Activated T-helper 17 cell treated with anti-CD3 and anti-CD28 coated beads, Interleukin-2, amount 50 U/mL, for 72 hours (primary cell): Measurements from ENCODE around the gene OAF. TPM values are rescaled to one million over a fixed set of nuclear protein-coding genes. Genes with fewer than 3 reads are reported as not detected.
A peak's percentile ranks its signal among the peaks of the same experiment; 100 is the strongest.
"Not testable (repeated sequence)": the region's sequence is repeated elsewhere in the genome, so short reads cannot be mapped to it uniquely, and the experiment has no call there.

Experiments used
- ATAC-seq: fragments of 150-1000 bp; cut with Tn5 transposase; replicated peaks from 2 replicates; pipeline ENCODE4 v1.10.0; 2021; ENCODE audit warnings: mild to moderate bottlenecking, moderate library complexity
- H3K27ac Mint-ChIP-seq: one replicate; pipeline ENCODE4 v1.8.0; 2022; ENCODE audit warnings: mixed read lengths
- H3K27me3 Mint-ChIP-seq: one replicate; pipeline ENCODE4 v1.8.0; 2022; ENCODE audit warnings: mixed read lengths
- H3K36me3 Mint-ChIP-seq: one replicate; pipeline ENCODE4 v1.8.0; 2022; ENCODE audit warnings: low read depth, mild to moderate bottlenecking, mixed read lengths
- H3K4me1 Mint-ChIP-seq: one replicate; pipeline ENCODE4 v1.8.0; 2022; ENCODE audit warnings: mixed read lengths
- H3K4me3 Mint-ChIP-seq: one replicate; pipeline ENCODE4 v1.8.0; 2022; ENCODE audit warnings: mild to moderate bottlenecking, mixed read lengths
- H3K9me3 Mint-ChIP-seq: one replicate; pipeline ENCODE4 v1.8.0; 2022; ENCODE audit warnings: mixed read lengths
- total RNA-seq, 2 donors: library from RNA; stranded (reverse); gene quantifications; one replicate each; pipeline ENCODE4 v1.2.3, GENCODE V29; 2022

The OAF gene
- total RNA-seq, 2 donors from 2014 or later, result 0.97 to 1.3 TPM

DNA sequence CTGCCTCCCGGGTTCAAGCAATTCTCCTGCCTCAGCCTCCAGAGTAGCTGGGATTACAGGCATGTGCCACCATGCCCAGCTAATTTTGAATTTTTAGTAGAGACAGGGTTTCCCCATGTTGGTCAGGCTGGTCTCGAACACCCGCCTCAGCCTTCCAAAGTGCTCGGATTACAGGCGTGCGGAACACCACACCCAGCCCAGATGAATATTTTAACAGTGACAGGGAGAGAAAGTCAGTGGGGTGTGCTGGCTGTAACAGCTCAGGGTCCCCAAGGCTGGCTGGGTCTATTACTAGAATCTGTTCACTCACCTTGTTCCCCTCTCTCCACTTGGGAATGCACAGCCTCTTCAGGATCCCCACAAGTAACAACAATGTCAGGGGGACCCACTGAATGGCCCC is 30.8 kb upstream of the OAF start:
- peaks cover 25% of the 10 kb centered on the region for H3K27me3 Mint-ChIP-seq
- H3K36me3 Mint-ChIP-seq, H3K4me1 Mint-ChIP-seq, H3K27ac Mint-ChIP-seq, H3K9me3 Mint-ChIP-seq, ATAC-seq, H3K4me3 Mint-ChIP-seq: not testable (repeated sequence)

- Mint-ChIP-seq H3K27me3 (peaks cover 24% of the 10 kb centered on the region), H3K9me3 (no peaks in the 10 kb centered on the region), H3K27ac (no peak overlapping the region), H3K36me3 (no peaks in the 10 kb centered on the region), H3K4me3 (no peak overlapping the region), H3K4me1 (no peaks in the 10 kb centered on the region)
- ATAC-seq, result no peak
Measured at GRCh38 chr11:120180551-120181232, 30.1 kb upstream of the OAF start.

DNA sequence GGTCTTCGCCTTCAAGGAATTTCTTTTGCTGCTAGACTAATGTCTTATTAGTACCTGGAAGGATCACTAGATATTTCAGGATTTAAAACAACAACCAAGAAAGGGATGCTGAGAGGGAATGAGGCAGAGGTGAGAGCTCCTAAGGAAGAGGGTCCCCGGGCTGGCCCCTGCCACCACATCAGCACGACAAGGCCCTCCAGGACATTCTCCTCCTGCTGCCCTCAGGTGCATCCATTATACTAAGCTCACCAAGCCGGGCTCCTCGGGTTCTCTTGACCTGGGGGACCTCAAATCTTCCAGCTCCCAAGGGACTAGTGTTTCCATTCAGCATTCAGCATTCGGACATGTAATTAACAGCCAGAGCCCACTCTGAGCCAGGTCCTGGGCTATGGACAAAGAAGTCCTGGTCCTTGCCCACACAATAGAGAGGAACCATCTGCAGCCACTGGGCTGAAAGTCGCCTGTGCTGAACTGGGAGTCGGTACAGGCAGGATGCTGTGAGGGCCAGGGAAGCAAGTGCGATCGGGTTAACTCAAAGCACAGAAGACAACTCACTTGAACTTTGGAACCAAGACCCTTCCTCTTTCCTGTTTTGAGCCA is 29.4 kb upstream of the OAF start:
- Mint-ChIP-seq H3K4me3 (no peak overlapping the region), H3K27ac (no peak overlapping the region), H3K4me1 (peaks cover 2% of the 10 kb centered on the region)

DNA sequence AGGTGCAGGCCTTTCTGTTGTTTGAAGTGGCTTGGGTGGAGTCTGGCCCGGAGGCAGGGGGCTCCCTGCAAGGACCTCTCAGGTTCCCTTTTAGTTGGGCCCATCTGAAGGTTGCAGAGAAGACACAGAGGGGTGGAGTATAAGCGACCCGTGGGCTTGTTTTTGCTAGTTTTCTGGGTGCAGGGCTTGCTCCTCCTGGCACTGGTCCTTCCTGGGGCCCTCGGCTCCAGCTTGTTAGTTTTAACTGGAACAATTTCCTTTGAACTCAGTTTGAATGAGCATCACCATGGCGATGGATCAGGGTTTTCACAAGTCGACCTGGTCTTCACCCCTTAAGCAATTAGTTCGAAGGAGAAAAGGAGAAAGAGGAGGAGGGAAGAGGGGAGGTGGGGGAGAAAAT is 28.5 kb upstream of the OAF start:
- H3K9me3 Mint-ChIP-seq, result no peaks in the 10 kb centered on the region
- H3K4me1 Mint-ChIP-seq, result peaks cover 10% of the 10 kb centered on the region

More for the DNA sequence above, 29.4 kb upstream of the OAF start:
- H3K27me3 Mint-ChIP-seq, result peaks cover 27% of the 10 kb centered on the region
- no peaks in the 10 kb centered on the region for H3K36me3 Mint-ChIP-seq
- ATAC-seq, result no peak
- no peaks in the 10 kb centered on the region for H3K9me3 Mint-ChIP-seq

DNA sequence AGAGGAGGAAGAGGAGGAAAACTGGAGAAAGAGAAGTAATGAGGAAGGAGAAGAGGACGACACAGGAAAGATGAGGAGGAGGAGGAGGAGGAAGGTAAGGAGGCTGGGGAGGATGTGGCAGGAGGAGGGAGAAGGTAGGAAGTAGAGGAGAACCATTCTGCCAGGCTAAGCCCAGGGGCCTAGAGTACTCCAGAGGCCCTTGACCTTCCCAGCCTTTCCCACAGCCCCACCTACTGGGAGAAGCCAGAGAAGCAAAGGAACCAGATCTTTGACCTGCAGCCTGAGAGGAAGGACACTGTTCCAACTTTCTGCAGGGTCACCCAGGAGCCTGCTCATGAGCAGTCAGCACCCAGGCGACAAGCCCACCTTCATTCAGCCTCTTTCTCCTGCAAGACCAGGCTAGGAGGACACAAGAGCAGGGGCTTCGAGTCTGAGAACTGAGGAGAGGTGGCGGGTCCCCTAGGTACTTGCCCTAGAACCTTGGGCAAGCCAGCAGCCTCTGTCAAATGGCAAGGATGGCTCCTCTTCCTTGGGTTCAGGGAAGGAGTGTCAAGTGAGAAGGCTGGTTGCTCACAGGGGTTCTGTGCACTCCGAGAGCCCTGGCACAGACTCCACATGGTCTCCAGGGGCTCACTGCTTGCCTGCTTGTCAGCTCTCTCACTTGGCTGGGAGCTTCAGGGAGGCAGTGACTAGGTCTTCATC is 27.9 kb upstream of the OAF start:
- no peaks in the 10 kb centered on the region for H3K36me3 Mint-ChIP-seq
- H3K9me3 Mint-ChIP-seq, result no peaks in the 10 kb centered on the region
- peaks cover 27% of the 10 kb centered on the region for H3K27me3 Mint-ChIP-seq
- no peak for ATAC-seq
- peaks cover 10% of the 10 kb centered on the region for H3K4me1 Mint-ChIP-seq
- H3K27ac Mint-ChIP-seq, result no peak overlapping the region
- H3K4me3 Mint-ChIP-seq, result no peak overlapping the region

More for the DNA sequence above, 28.5 kb upstream of the OAF start:
- Mint-ChIP-seq H3K27ac (no peak overlapping the region), H3K27me3 (peaks cover 27% of the 10 kb centered on the region), H3K4me3 (no peak overlapping the region), H3K36me3 (no peaks in the 10 kb centered on the region)
- ATAC-seq, result no peak

- no peaks in the 10 kb centered on the region for H3K36me3 Mint-ChIP-seq
- H3K27me3 Mint-ChIP-seq, result peaks cover 27% of the 10 kb centered on the region
- peak overlapping the region; percentile 8 for H3K27ac Mint-ChIP-seq
Measured at GRCh38 chr11:120183701-120184141, 27.1 kb upstream of the OAF start.

GRCh38 chr11:120184371-120184945 is 26.4 kb upstream of the OAF start:
- no peak for ATAC-seq
- H3K36me3 Mint-ChIP-seq, result no peaks in the 10 kb centered on the region
- no peak overlapping the region for H3K4me3 Mint-ChIP-seq
- H3K9me3 Mint-ChIP-seq, result no peaks in the 10 kb centered on the region
- peaks cover 10% of the 10 kb centered on the region for H3K4me1 Mint-ChIP-seq
- peaks cover 26% of the 10 kb centered on the region for H3K27me3 Mint-ChIP-seq
- no peak overlapping the region for H3K27ac Mint-ChIP-seq

More at GRCh38 chr11:120183701-120184141, 27.1 kb upstream of the OAF start:
- no peaks in the 10 kb centered on the region for H3K9me3 Mint-ChIP-seq
- ATAC-seq, result no peak
- peaks cover 10% of the 10 kb centered on the region for H3K4me1 Mint-ChIP-seq
- no peak overlapping the region for H3K4me3 Mint-ChIP-seq

GRCh38 chr11:120184946-120185705 is 25.7 kb upstream of the OAF start:
- Mint-ChIP-seq H3K27ac (no peak overlapping the region), H3K4me3 (no peak overlapping the region), H3K36me3 (no peaks in the 10 kb centered on the region), H3K9me3 (no peaks in the 10 kb centered on the region), H3K4me1 (peaks cover 10% of the 10 kb centered on the region), H3K27me3 (peaks cover 23% of the 10 kb centered on the region)
- no peak for ATAC-seq

- no peak for ATAC-seq
- H3K27ac Mint-ChIP-seq, result peak overlapping the region; percentile 78
- H3K9me3 Mint-ChIP-seq, result no peaks in the 10 kb centered on the region
- peaks cover 10% of the 10 kb centered on the region for H3K4me1 Mint-ChIP-seq
- H3K27me3 Mint-ChIP-seq, result peaks cover 23% of the 10 kb centered on the region
- H3K36me3 Mint-ChIP-seq, result no peaks in the 10 kb centered on the region
- H3K4me3 Mint-ChIP-seq, result no peak overlapping the region
Measured at GRCh38 chr11:120185706-120186455, 25.0 kb upstream of the OAF start.

DNA sequence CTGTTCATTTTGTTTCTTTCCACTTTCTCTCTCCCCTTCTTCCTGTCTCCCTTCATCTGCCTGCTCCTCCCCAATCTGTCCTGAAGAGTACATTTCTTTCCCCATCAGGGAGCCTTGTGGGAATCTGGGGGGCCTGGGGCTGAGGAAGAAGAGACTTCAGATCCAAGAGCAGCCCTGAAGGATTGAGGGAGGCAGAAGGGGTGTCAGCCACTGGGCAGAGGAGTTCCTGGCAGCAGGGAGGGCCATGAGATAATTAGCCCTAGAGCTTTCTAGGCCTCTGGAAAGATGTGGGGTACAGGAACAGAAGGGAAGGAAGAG is 24.4 kb upstream of the OAF start:
- peak overlapping the region; percentile 78 for H3K27ac Mint-ChIP-seq
- H3K9me3 Mint-ChIP-seq, result no peaks in the 10 kb centered on the region
- no peaks in the 10 kb centered on the region for H3K36me3 Mint-ChIP-seq
- ATAC-seq, result no peak
- H3K27me3 Mint-ChIP-seq, result peaks cover 24% of the 10 kb centered on the region
- peak overlapping the region; percentile 13 for H3K4me3 Mint-ChIP-seq
- H3K4me1 Mint-ChIP-seq, result peaks cover 10% of the 10 kb centered on the region

- Mint-ChIP-seq H3K27me3 (peaks cover 25% of the 10 kb centered on the region), H3K4me3 (peak overlapping the region; percentile 13), H3K36me3 (no peaks in the 10 kb centered on the region), H3K27ac (peak overlapping the region; percentile 78), H3K4me1 (peaks cover 10% of the 10 kb centered on the region), H3K9me3 (no peaks in the 10 kb centered on the region)
- peak; percentile 91 for ATAC-seq
Measured at GRCh38 chr11:120186774-120187591, 23.8 kb upstream of the OAF start.

DNA sequence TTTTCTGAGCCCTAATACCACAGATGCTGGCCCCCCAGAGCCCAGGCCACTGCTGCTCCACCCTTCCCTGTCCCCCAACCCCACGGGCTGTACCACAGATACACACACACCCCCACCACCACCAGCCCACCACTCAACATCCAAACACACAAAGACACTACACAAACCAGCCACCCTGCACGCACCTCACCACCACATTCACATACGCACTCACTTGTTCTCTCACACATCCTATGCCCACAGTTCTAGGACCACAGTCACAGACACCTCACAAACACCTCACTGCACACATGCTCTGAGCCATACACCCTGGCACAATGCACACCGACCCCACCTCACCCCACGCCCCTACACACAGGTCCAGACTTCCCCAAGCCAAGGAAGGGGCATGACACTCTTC is 22.5 kb upstream of the OAF start:
- no peak for ATAC-seq
- Mint-ChIP-seq H3K4me1 (peaks cover 10% of the 10 kb centered on the region), H3K4me3 (no peak overlapping the region), H3K27me3 (peaks cover 17% of the 10 kb centered on the region), H3K27ac (no peak overlapping the region), H3K36me3 (no peaks in the 10 kb centered on the region), H3K9me3 (no peaks in the 10 kb centered on the region)

- Mint-ChIP-seq H3K27ac (no peak overlapping the region), H3K27me3 (peaks cover 14% of the 10 kb centered on the region), H3K9me3 (no peaks in the 10 kb centered on the region), H3K36me3 (no peaks in the 10 kb centered on the region), H3K4me3 (no peak overlapping the region), H3K4me1 (peaks cover 10% of the 10 kb centered on the region)
- no peak for ATAC-seq
Measured at GRCh38 chr11:120188811-120189455, 21.9 kb upstream of the OAF start.
